GM21723 (cell line): ENCODE results near the gene HOXA7.

Experiments used
- ATAC-seq: cut with Tn5 transposase; IDR thresholded peaks from one replicate; pipeline ENCODE4 v1.9.1; 2021; ENCODE audit warnings: mild to moderate bottlenecking, moderate library complexity; ENCODE audit not compliant: unreplicated experiment

The HOXA7 gene

DNA sequence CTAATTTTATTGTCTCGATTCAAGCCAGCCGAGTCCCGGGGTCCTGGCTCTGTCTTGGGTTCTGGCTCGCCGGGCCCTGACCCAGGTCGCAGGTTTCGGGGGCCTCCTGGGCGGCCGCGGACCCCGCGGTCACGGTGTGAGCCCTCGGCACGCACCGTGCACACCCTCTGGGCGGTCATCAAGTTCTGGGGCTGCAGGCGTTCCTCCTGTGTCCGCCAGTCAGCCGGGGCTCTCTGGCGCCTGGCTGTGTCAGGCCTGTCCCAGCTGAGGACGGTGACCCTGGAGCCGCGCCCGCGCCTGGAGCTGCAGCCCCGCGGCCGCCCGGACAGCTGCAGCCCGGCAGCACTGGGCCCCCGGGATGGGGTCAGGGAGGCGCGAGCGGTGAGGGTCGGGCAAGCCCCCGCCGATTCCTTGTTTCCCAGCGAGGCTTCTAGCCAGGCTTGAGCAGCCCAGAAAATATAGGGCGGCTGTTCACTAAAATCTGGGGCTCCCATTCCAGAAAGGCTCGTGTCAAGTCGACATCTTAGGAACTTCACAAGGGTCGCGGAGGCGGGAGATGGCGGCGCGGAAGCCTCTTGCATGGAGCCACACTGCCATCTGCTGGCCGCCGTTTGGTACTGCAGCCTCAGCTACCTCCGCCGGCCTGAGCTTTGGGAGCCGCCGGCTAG lies 4.2 kb upstream of the HOXA7 start:
- ATAC-seq, result peak; percentile 65

DNA sequence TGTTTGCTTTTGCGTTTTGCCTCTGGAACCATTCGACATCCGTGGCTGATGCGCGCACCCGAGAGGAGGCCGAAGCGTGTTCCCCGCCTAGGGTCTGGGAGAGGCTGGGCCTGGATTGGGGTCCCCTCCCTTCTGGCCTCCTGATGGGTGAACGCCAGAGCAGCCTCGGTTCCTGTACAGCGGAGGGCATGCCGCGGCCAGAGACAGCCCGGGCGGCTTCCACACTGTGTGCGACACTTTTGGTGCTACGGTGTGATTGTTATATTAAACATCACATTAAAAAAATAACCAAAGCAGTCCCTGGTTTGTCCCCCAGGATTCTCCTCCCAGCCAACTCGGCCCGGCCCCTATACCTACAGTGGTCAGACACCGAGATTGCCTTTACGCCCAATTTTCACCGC lies 3.7 kb upstream of the HOXA7 start:
- ATAC-seq, result peak; percentile 21

GRCh38 chr7:27159266-27160144 lies 3.0 kb upstream of the HOXA7 start:
- ATAC-seq, result no peak

- no peak for ATAC-seq
Observed at GRCh38 chr7:27158436-27159265, 2.2 kb upstream of the HOXA7 start.

DNA sequence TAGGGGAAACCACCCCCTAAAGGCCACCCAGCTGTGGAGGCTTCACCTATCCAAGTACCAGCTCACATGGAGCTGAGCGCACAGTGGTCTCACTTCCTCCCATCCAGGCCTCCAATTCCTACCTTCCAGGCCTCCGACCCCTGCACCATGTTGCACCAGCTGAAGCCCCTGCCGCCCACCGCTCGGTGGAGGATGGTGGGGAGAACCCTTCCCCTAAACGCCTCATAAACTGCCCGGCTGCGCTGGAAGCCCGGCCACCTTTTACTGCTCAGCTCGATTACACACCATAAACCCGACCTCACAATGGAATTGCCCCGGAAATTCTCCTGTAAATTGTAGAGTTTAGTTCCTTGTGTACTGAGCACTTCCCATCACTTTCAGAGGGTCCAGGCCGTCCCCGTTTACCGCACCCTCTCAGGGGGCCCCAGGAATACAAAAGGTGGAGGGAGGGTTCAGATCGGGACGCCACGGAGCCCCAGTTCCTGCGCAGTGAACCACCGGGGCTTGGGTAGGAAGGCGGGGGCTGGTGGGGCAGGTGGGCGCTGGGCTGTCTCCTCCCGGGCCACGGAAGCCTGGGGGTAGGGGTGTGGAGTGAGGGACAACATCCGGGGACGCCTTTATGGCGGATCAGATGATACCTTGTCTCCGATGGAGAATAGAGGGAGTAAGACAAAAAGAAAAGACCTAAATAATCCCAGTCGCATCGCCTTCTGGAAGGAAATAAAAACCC lies 1.4 kb upstream of the HOXA7 start:
- no peak for ATAC-seq

DNA sequence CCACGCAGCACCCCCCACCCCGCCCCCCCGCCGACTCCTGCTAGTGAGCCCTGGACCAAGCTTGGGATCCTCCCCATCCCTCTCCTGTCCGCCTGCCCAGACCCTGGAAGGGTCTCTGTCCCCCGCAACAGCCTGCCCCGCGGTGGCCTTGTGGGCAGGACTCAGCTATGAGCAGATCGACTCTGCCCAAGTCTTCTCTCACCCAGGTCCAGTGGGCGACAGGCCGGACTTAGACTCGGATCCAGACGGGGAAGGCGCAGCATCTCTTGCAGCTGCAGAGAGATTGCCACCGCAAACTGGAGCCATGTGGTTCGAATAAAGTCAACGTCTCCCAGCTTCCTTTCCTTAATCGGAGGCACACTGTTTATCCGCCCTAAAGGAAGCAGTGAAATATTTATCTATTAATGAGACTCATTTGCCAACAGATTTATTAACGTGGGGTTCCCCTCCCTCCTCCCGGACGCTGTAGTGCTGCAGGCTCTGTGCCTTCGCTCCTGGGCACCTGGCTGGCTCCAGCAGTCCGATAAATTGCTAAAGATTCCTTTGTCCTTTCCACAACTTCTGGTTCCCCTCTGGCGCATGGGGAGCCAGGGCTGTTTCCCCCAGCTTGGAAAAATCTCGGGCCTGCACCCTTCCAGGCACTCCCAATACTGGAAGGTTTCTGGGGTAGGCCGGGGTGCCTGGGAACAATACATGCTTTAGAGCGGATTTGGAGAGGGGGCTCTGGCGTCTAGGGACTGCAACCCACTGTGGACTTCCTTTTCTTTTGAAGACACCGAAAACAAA lies 634 bp upstream of the HOXA7 start:
- ATAC-seq, result no peak

DNA sequence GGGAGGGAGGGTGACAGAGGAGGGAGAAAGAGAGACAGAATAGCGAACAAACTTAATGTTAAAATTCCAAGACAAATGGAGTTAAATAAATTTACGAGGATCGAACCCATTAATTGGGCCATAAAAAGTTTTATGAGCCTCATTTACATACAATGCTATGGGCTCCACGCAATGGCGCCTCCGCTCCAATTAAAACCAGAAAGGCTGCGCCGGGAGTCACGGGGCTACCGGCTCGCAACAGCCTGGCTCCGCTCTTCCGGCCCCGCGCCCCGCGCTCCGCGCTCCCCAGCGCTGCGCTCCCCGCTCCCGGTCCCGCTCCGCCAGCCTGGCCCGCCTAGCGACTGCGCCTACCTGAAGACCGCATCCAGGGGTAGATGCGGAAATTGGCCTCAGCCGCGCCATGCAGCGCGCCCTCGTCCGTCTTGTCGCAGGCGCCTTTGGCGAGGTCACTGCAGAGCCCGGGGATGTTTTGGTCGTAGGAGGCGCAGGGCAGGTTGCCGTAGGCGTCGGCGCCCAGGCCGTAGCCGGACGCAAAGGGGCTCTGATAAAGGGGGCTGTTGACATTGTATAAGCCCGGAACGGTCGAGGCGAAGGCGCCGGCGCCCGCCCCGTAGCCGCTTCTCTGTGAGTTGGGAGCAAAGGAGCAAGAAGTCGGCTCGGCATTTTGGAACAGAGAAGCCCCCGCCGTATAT lies 513 bp downstream of the HOXA7 start:
- no peak for ATAC-seq

DNA sequence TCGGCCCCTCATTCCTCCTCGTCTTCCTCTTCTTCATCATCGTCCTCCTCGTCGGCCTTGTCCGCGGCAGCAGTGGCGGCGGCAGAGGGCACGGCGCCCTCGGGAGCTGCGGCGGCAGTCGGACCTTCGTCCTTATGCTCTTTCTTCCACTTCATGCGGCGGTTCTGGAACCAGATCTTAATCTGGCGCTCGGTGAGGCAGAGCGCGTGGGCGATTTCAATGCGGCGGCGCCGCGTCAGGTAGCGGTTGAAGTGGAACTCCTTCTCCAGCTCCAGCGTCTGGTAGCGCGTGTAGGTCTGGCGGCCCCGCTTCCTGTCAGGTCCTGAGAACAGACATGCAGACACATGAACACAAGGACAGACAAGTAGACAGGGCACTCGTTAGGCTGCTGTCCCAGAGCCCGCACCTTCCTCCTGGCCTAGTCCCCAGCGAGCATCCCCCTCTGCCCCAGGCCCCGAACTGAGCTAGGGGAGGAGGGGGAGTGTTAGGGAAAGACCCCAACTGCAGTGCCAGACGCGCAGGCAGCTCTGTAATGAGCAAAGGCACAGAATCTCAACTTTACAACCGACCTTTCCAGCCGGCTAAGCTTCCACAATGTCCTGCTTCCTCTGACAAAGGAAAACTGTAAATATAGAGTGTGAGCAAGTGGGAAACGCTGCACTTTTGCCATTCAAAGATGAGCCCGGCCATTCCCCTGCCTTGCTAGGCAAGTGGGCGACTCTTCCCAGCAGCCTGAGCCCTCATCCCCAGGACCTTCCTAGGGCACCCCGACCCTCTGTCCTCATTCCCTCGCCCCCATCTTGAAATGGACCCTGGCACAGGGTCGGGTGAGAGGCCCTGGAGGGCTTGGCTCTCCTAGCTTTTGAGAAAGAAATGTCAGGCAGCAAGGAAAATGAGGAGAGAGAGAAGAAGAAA lies 1.3 kb downstream of the HOXA7 start:
- ATAC-seq, result no peak

GRCh38 chr7:27154369-27154768 lies 2.1 kb downstream of the HOXA7 start:
- no peak for ATAC-seq

GRCh38 chr7:27153526-27153925 lies 2.9 kb downstream of the HOXA7 start:
- ATAC-seq, result no peak

- ATAC-seq, result no peak
Observed at GRCh38 chr7:27152816-27153442, 3.5 kb downstream of the HOXA7 start.

DNA sequence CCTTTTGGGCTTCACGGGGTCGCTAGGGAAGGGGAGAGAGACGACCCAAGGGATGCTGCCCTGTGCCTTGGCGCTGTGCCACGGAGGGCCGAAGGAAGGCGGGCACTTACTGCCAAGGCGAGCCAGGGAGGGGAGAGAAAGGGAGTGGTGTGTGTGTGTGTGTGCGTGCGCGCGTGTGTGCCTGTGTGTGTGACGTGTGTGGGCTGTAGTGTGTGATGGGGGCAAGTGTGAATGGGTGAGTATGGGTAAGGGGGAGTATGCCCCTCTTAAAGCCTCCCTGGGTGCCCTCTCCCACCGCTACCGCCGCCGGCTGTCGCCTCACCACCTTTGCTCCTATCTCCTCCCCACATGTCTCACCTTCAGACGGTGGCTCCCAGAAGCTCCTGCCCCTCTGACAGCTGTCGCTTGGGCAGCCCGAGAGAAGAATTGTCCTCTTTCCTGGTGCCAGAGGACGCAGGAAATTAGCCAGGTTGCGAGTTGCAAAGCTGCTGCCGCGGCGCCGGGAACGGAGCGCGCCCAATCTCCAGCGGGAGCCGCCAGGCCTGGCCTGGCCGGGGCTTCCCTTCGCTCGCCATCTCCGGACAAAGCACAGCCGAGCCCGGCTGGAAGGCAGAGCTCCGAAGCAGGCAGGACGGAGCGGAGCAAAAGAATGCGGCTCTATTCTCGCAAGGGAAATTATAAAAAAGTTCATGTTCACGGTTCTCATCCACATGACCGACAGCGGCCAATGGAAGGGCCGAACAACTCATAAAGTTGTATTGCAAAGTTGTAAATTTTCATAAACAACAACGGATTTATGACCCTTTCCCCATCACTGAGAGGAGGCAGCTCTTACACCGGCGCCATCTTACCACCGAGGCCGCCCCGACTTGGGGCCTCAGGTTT lies 4.3 kb downstream of the HOXA7 start, which contains the start of gene HOXA3:
Gene HOXA3, minus strand, starts transcription at position 653 of the 885 bp plus-strand sequence. CDS start 41,943 bp downstream, outside the sequence.
- ATAC-seq, result no peak

- ATAC-seq, result no peak
Observed at GRCh38 chr7:27151341-27151930, 5.0 kb downstream of the HOXA7 start.

GRCh38 chr7:27150568-27151340 lies 5.7 kb downstream of the HOXA7 start:
- ATAC-seq, result peak; percentile 87

DNA sequence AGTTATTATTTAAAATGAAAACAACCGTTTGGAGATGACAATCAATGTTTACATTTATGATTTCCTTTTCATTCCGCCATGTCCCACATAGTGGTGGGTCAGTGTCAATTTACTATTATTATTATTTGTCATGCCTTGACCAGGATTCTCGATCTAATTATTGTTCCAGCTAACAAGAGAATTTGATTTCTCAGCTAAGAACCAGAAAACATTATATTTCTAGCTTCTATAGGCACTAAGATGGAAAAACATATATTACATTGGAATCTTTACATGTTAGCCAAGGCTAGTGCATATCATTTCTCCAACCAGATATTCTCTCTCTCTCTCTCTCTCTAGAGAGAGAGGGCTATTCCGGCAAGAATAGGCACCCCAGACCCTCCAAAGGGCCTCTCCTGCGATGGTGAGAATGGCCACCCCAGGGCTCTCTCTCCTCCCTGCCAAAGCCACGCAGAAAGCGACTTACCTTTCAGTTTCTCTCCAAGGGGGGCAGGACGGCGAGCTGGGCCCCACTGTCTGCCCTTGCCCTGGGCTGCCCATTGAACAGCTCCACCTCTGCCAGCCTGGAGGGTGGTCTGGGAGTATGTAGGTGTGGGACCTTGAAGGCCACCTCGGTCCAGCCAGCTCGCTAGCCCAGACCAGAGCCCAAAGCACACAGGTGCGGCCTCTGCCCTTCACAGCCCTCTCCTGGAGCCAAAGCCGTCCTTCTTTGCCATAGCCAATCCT lies 6.5 kb downstream of the HOXA7 start:
- no peak for ATAC-seq
